ENCODE results near the gene KCNQ1.

GRCh38 chr11:2434506-2435255 is 10.1 kb upstream of the KCNQ1 start:
- no peak for TF ChIP-seq CSRNP3 (CRISPR knock-in tag; IDR thresholded peaks at IDR 0.05)
- TF ChIP-seq RARB (CRISPR knock-in tag; IDR thresholded peaks at IDR 0.05), result no peak
- no peak for TF ChIP-seq OSR1 (CRISPR knock-in tag; IDR thresholded peaks at IDR 0.05)
- TF ChIP-seq PATZ1 (CRISPR knock-in tag; IDR thresholded peaks at IDR 0.05; ENCODE audit: borderline replicate concordance), result no peak
- no peak for TF ChIP-seq PPARA (CRISPR knock-in tag; IDR thresholded peaks at IDR 0.05; ENCODE audit: borderline replicate concordance)
- no peak for TF ChIP-seq BACH2 (CRISPR knock-in tag; IDR thresholded peaks at IDR 0.05; ENCODE audit: borderline replicate concordance)
- TF ChIP-seq ZC3H10 (CRISPR knock-in tag; IDR thresholded peaks at IDR 0.05), result no peak
- no peak for TF ChIP-seq SNAI2 (CRISPR knock-in tag; IDR thresholded peaks at IDR 0.05)
- TF ChIP-seq ZFP30 (CRISPR knock-in tag; IDR thresholded peaks at IDR 0.05), result no peak

All from SK-N-SH treated with all-trans-retinoic acid at 6 μM for 48 hours (cell line).